K562 (cell line): ENCODE results near the gene CD93. TPM values are rescaled to one million over a fixed set of nuclear protein-coding genes. Genes with fewer than 3 reads are reported as not detected.
A peak's percentile ranks its signal among the peaks of the same experiment; 100 is the strongest.

ENCODE experiments used
- CBX3 ChIP-seq, 2 experiments: IDR thresholded peaks; 1 replicate in 1 of 2; 2 replicates in 1 of 2; pipeline ENCODE4 v1.6.1; 2012; ENCODE audit warnings: inconsistent platforms in 2 of 2, low read length in 2 of 2, borderline replicate concordance in 1 of 2, control low read depth in 1 of 2
- FOXA1 ChIP-seq: fragments of 450-650 bp; IDR thresholded peaks from 2 replicates; pipeline ENCODE4 v1.6.1; 2016; ENCODE audit warnings: mild to moderate bottlenecking, borderline replicate concordance
- HOXB6 ChIP-seq: fragments of 250-450 bp; sonication (Bioruptor Pico); IDR thresholded peaks from 2 replicates; pipeline ENCODE4 v1.5.1; 2022; ENCODE audit warnings: mild to moderate bottlenecking, borderline replicate concordance
- MED1 ChIP-seq: sonication (generic); formaldehyde crosslinking; IDR thresholded peaks from 2 replicates; pipeline ENCODE4 v1.8.1; 2023; ENCODE audit warnings: missing genetic modification reagents, borderline replicate concordance
- NFATC3 ChIP-seq: fragments of 450-650 bp; IDR thresholded peaks from 2 replicates; pipeline ENCODE4 v1.6.1; 2017; ENCODE audit warnings: mild to moderate bottlenecking
- NR1H2 ChIP-seq: sonication (generic); formaldehyde crosslinking; IDR thresholded peaks from 2 replicates; pipeline ENCODE4 v1.4.0; 2020; ENCODE audit warnings: mild to moderate bottlenecking, missing genetic modification reagents
- NR2F6 ChIP-seq: fragments of 450-650 bp; formaldehyde crosslinking; IDR thresholded peaks from 2 replicates; pipeline ENCODE4 v1.4.0; 2020; ENCODE audit warnings: mild to moderate bottlenecking
- SMAD4 ChIP-seq: fragments of 250-450 bp; sonication (Bioruptor Pico); conservative IDR thresholded peaks from 2 replicates; pipeline ENCODE4 v1.8.0; 2021; ENCODE audit warnings: inconsistent platforms, mild to moderate bottlenecking, moderate library complexity
- SMARCA5 ChIP-seq: fragments of 450-650 bp; IDR thresholded peaks from 2 replicates; pipeline ENCODE4 v1.6.1; 2016
- SMARCC2 ChIP-seq: fragments of 450-650 bp; IDR thresholded peaks from 2 replicates; pipeline ENCODE4 v1.6.1; 2017; ENCODE audit warnings: antibody characterized with exemption, moderate library complexity, mild to moderate bottlenecking, low read depth
- SREBF2 ChIP-seq: sonication (generic); formaldehyde crosslinking; IDR thresholded peaks from 2 replicates; pipeline ENCODE4 v1.4.0; 2020; ENCODE audit warnings: mild to moderate bottlenecking, missing genetic modification reagents
- TARDBP ChIP-seq: fragments of 450-650 bp; IDR thresholded peaks from 2 replicates; pipeline ENCODE4 v1.6.1; 2016
- TCF7 ChIP-seq: sonication (generic); IDR thresholded peaks from 2 replicates; pipeline ENCODE4 v1.6.1; 2016; ENCODE audit warnings: antibody characterized with exemption, borderline replicate concordance
- TSC22D4 ChIP-seq: fragments of 450-650 bp; IDR thresholded peaks from 2 replicates; pipeline ENCODE4 v1.6.1; 2016; ENCODE audit warnings: missing genetic modification characterization, missing biosample characterization, control low read depth
- U2AF1 ChIP-seq: fragments of 200-400 bp; formaldehyde crosslinking; optimal IDR thresholded peaks from 2 replicates; pipeline ENCODE3; 2017; ENCODE audit warnings: mild to moderate bottlenecking, low read depth, low read length, moderate library complexity
- YBX1 ChIP-seq: fragments of 450-650 bp; IDR thresholded peaks from 2 replicates; pipeline ENCODE4 v1.7.1; 2016; ENCODE audit warnings: mild to moderate bottlenecking
- ZC3H8 ChIP-seq: fragments of 450-650 bp; IDR thresholded peaks from 2 replicates; pipeline ENCODE4 v1.6.1; 2017
- ZNF232 ChIP-seq: sonication (generic); formaldehyde crosslinking; IDR thresholded peaks from 2 replicates; pipeline ENCODE4 v1.8.0; 2022; ENCODE audit warnings: mild to moderate bottlenecking, missing genetic modification reagents
- ZNF282 ChIP-seq: sonication (generic); formaldehyde crosslinking; IDR thresholded peaks from 2 replicates; pipeline ENCODE4 v1.8.1; 2023; ENCODE audit warnings: missing genetic modification reagents
- ZNF699 ChIP-seq: fragments of 250-450 bp; sonication (Bioruptor Pico); IDR thresholded peaks from 2 replicates; pipeline ENCODE4 v1.8.0; 2021; ENCODE audit warnings: mild to moderate bottlenecking, moderate library complexity; ENCODE audit not compliant: insufficient replicate concordance
- polyA plus RNA-seq, 8 experiments: library from polyadenylated mRNA; depleted of rRNA in 4 of 8; stranded (reverse) in 5 of 8; unstranded in 3 of 8; fragments of >200 nt; fragmentation: Nextera tagmentation in 2 of 8; fragmentation: Illumina TruSeq in 1 of 8; extraction: Ambion mirVana in 2 of 8; extraction: Trizol in 1 of 8; gene quantifications; 2 replicates each; pipeline versions ENCODE4 v1.2.1 to v1.2.3, GENCODE V29; 2011 to 2014; ENCODE audit warnings: inconsistent platforms in 1 of 8, missing spikeins in 1 of 8
- total RNA-seq, 7 experiments: library from RNA; depleted of rRNA in 6 of 7; stranded (reverse); fragments of >200 nt in 6 of 7; fragmentation: Illumina TruSeq in 2 of 7; extraction: Trizol in 2 of 7; gene quantifications; 2 replicates each; pipeline versions ENCODE4 v1.2.1 to v1.2.3, GENCODE V29; 2011 to 2021; ENCODE audit warnings: low replicate concordance in 1 of 7
- TF ChIP-seq, protein P1 (sequence below): IDR thresholded peaks from 3 replicates; pipeline ENCODE4 v1.6.1; 2011; ENCODE audit warnings: borderline replicate concordance, mild to moderate bottlenecking, moderate library complexity; ENCODE audit not compliant: insufficient read length; ENCODE audit errors: extremely low read depth
- TF ChIP-seq, protein P2 (sequence below): IDR thresholded peaks from 3 replicates; pipeline ENCODE4 v1.6.1; 2011; ENCODE audit warnings: borderline replicate concordance, mild to moderate bottlenecking; ENCODE audit not compliant: insufficient read length, insufficient read depth
- TF ChIP-seq, protein P3 (sequence below): fragments of 450-650 bp; IDR thresholded peaks from 2 replicates; pipeline ENCODE4 v1.6.1; 2016; ENCODE audit warnings: antibody characterized with exemption
- TF ChIP-seq, protein P4 (sequence below): fragments of 250-450 bp; sonication (Bioruptor Pico); IDR thresholded peaks from 2 replicates; pipeline ENCODE4 v1.8.0; 2021; ENCODE audit warnings: moderate library complexity, mild to moderate bottlenecking, inconsistent platforms

CD93 gene
- total and polyA plus RNA-seq, 9 of the 15 experiments (the other 6 are each of a cell fraction or from before 2014, with no cell fraction given): 0.03 to 0.20 (median 0.05) TPM

DNA sequence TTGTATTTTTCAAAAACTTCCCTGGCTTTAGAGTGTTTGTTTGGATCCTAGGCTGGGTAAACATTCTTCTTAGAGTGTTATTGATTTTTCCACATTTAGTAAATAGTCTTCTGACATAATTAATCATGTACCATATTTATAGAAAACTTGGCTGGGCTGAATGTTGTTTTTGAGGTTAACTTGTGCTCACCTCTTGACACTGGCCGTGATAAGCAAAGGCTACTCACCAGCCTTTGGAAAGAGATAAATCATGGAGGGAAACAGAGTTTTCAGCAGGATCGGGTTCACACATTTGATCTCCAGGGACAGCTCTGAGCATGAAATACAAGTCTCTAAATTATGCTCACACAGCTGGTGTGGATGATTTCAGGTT, 6.2 kb upstream of the CD93 start (continued):
- TF ChIP-seq, protein P1, sequence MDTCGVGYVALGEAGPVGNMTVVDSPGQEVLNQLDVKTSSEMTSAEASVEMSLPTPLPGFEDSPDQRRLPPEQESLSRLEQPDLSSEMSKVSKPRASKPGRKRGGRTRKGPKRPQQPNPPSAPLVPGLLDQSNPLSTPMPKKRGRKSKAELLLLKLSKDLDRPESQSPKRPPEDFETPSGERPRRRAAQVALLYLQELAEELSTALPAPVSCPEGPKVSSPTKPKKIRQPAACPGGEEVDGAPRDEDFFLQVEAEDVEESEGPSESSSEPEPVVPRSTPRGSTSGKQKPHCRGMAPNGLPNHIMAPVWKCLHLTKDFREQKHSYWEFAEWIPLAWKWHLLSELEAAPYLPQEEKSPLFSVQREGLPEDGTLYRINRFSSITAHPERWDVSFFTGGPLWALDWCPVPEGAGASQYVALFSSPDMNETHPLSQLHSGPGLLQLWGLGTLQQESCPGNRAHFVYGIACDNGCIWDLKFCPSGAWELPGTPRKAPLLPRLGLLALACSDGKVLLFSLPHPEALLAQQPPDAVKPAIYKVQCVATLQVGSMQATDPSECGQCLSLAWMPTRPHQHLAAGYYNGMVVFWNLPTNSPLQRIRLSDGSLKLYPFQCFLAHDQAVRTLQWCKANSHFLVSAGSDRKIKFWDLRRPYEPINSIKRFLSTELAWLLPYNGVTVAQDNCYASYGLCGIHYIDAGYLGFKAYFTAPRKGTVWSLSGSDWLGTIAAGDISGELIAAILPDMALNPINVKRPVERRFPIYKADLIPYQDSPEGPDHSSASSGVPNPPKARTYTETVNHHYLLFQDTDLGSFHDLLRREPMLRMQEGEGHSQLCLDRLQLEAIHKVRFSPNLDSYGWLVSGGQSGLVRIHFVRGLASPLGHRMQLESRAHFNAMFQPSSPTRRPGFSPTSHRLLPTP: no peak
- TF ChIP-seq, protein P2, sequence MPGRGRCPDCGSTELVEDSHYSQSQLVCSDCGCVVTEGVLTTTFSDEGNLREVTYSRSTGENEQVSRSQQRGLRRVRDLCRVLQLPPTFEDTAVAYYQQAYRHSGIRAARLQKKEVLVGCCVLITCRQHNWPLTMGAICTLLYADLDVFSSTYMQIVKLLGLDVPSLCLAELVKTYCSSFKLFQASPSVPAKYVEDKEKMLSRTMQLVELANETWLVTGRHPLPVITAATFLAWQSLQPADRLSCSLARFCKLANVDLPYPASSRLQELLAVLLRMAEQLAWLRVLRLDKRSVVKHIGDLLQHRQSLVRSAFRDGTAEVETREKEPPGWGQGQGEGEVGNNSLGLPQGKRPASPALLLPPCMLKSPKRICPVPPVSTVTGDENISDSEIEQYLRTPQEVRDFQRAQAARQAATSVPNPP: no peak
- TF ChIP-seq SREBF2 (CRISPR knock-in tag) (no peak), ZNF699 (no peak), ZNF232 (CRISPR knock-in tag) (no peak), FOXA1 (no peak), HOXB6 (CRISPR knock-in tag) (no peak), TSC22D4 (tag) (no peak), NR1H2 (CRISPR knock-in tag) (no peak), SMARCA5 (no peak), YBX1 (no peak), U2AF1 (no peak), TARDBP (no peak), MED1 (CRISPR knock-in tag) (no peak), NFATC3 (no peak), NR2F6 (CRISPR knock-in tag) (no peak), SMARCC2 (peak; percentile 36; the same call in 1 of the 2 replicates), CBX3 (IDR thresholded peaks at IDR 0.05; ENCODE audit: borderline replicate concordance in 1 of 2, low read length in 2 of 2) (0 out of 3 replicates have a peak, but pooled peaks of 1 of the 2 experiments have one; percentile 15), ZC3H8 (no peak), SMAD4 (CRISPR knock-in tag) (no peak), TCF7 (no peak), ZNF282 (CRISPR knock-in tag) (no peak)
- TF ChIP-seq, protein P3, sequence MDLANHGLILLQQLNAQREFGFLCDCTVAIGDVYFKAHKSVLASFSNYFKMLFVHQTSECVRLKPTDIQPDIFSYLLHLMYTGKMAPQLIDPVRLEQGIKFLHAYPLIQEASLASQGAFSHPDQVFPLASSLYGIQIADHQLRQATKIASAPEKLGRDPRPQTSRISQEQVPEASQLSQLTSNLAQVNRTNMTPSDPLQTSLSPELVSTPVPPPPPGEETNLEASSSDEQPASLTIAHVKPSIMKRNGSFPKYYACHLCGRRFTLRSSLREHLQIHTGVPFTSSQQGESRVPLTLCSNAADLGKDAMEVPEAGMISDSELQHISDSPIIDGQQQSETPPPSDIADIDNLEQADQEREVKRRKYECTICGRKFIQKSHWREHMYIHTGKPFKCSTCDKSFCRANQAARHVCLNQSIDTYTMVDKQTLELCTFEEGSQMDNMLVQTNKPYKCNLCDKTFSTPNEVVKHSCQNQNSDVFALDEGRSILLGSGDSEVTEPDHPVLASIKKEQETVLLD: no peak
- TF ChIP-seq, protein P4, sequence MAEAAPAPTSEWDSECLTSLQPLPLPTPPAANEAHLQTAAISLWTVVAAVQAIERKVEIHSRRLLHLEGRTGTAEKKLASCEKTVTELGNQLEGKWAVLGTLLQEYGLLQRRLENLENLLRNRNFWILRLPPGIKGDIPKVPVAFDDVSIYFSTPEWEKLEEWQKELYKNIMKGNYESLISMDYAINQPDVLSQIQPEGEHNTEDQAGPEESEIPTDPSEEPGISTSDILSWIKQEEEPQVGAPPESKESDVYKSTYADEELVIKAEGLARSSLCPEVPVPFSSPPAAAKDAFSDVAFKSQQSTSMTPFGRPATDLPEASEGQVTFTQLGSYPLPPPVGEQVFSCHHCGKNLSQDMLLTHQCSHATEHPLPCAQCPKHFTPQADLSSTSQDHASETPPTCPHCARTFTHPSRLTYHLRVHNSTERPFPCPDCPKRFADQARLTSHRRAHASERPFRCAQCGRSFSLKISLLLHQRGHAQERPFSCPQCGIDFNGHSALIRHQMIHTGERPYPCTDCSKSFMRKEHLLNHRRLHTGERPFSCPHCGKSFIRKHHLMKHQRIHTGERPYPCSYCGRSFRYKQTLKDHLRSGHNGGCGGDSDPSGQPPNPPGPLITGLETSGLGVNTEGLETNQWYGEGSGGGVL (CRISPR knock-in tag): no peak
